ENCODE measurements around the gene ZNF423. TPM values are rescaled to one million over a fixed set of nuclear protein-coding genes. Genes with fewer than 3 reads are reported as not detected.

ZNF423 gene
- polyA plus RNA-seq, 1 donor from 2014 or later: 4.5 TPM

DNA sequence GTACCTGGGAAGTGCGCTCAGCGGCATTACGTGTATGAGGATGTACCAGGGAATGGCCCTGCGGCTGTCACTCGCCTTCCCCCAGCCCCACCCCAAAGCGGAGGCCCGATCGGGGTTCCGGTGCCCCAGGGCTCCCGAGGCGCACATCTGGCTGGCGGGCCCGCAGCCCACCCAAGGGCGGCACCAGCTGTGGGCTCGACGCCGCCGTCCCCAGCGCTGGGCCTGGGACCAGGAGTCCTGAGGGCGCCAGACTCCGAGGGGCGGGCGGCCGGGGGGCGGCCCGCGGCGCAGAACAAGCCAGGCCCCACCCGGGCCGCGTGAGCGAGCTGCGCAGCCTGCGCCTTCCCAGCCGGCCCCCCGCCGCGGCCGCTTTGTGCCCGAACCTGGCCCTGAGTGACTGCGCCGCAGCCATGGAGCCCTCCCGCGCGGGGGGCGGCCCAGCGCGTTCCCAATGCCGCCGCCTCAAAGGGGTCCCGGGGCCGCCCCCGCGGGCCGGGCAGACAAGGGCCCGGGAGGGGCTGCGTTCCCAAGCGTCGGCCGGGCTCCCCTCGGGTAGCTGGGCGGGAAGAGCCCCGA, 17.4 kb downstream of the ZNF423 start:
- Histone ChIP-seq H3F3A (ENCODE audit: insufficient read depth, low read length, poor library complexity, severe bottlenecking) (no peaks in the 10 kb centered on the region), H3K27me3 (ENCODE audit: insufficient read depth, low read depth, low read length) (no peaks in the 10 kb centered on the region), H3K9me2 (ENCODE audit: insufficient read depth, low read length) (no peaks in the 10 kb centered on the region), H2AFZ (ENCODE audit: low read depth, low read length) (no peak overlapping the region), H4K20me1 (ENCODE audit: insufficient read depth) (no peaks in the 10 kb centered on the region), H3K4me3 (ENCODE audit: low read length) (no peak overlapping the region), H3K79me2 (replicated peaks; ENCODE audit: insufficient read depth, low read length) (peaks cover 64% of the 10 kb centered on the region), H3K36me3 (ENCODE audit: insufficient read depth, low read length) (no peaks in the 10 kb centered on the region), H3K4me2 (ENCODE audit: low read length) (no peak overlapping the region), H3K9me3 (ENCODE audit: low read length) (no peaks in the 10 kb centered on the region), H3K9ac (ENCODE audit: low read length) (no peak overlapping the region), H3K27ac (ENCODE audit: low read length) (no peak overlapping the region)
- TF ChIP-seq, protein P1, sequence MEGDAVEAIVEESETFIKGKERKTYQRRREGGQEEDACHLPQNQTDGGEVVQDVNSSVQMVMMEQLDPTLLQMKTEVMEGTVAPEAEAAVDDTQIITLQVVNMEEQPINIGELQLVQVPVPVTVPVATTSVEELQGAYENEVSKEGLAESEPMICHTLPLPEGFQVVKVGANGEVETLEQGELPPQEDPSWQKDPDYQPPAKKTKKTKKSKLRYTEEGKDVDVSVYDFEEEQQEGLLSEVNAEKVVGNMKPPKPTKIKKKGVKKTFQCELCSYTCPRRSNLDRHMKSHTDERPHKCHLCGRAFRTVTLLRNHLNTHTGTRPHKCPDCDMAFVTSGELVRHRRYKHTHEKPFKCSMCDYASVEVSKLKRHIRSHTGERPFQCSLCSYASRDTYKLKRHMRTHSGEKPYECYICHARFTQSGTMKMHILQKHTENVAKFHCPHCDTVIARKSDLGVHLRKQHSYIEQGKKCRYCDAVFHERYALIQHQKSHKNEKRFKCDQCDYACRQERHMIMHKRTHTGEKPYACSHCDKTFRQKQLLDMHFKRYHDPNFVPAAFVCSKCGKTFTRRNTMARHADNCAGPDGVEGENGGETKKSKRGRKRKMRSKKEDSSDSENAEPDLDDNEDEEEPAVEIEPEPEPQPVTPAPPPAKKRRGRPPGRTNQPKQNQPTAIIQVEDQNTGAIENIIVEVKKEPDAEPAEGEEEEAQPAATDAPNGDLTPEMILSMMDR (IDR thresholded peaks at IDR 0.05; ENCODE audit: poor library complexity, severe bottlenecking): no peak
- TF ChIP-seq EP300 (conservative IDR thresholded peaks at IDR 0.05; ENCODE audit: poor library complexity, severe bottlenecking): no peak
- no peak for TF ChIP-seq SMC3 (conservative IDR thresholded peaks at IDR 0.05; ENCODE audit: poor library complexity)
- no peak for TF ChIP-seq EZH2 (IDR thresholded peaks at IDR 0.05; ENCODE audit: borderline replicate concordance, insufficient read depth, low read length, poor library complexity, severe bottlenecking)
- no peak for TF ChIP-seq MXI1 (conservative IDR thresholded peaks at IDR 0.05; ENCODE audit: poor library complexity, severe bottlenecking)

DNA sequence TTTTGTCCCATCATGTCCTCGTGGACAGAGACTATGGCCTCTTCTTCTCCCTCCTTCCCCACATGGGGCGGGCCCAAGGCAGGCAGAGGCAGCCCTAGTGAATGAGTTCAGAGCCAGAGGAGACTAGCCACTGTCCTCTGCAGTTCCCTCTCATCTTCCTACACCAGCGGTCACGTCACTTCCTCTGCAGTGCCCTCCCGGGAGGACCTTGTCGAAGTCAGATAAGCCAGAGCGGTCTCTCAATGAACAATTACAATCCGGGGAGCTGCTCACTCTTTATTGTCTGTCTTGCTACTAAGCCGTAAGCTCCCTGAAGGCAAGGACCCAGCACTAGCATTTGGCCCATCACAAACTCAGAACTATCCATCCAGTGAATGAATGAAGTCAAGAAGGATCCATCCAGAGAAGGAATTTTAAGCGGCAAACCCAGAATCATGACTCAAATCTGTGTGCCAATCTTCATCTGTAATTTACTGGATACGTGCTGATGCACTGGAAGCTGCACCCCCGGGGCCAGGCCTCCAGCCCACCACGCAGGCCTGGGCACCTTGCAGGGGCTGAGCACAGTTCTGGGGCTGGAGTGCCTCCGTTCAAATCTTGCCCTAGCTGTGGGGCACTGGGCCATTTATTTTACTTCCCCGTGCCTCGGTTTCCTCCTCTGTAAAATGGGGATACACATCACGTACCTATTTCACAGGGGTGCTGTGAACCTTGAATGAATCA, 18.1 kb downstream of the ZNF423 start:
- H3K4me3 ChIP-seq (ENCODE audit: low read length): no peak overlapping the region
- peaks cover 71% of the 10 kb centered on the region for H3K79me2 ChIP-seq (replicated peaks; ENCODE audit: insufficient read depth, low read length)
- H3F3A ChIP-seq (ENCODE audit: insufficient read depth, low read length, poor library complexity, severe bottlenecking): no peaks in the 10 kb centered on the region
- TF ChIP-seq EP300 (conservative IDR thresholded peaks at IDR 0.05; ENCODE audit: poor library complexity, severe bottlenecking) (no peak), MXI1 (conservative IDR thresholded peaks at IDR 0.05; ENCODE audit: poor library complexity, severe bottlenecking) (no peak), RAD21 (conservative IDR thresholded peaks at IDR 0.05) (no peak), TAF1 (IDR thresholded peaks at IDR 0.05; ENCODE audit: low read depth) (no peak), POLR2AphosphoS5 (IDR thresholded peaks at IDR 0.05) (no peak), EZH2 (IDR thresholded peaks at IDR 0.05; ENCODE audit: borderline replicate concordance, insufficient read depth, low read length, poor library complexity, severe bottlenecking) (no peak), SMC3 (conservative IDR thresholded peaks at IDR 0.05; ENCODE audit: poor library complexity) (no peak)
- TF ChIP-seq, protein P1 (IDR thresholded peaks at IDR 0.05; ENCODE audit: poor library complexity, severe bottlenecking): no peak
- TF ChIP-seq, protein P2, sequence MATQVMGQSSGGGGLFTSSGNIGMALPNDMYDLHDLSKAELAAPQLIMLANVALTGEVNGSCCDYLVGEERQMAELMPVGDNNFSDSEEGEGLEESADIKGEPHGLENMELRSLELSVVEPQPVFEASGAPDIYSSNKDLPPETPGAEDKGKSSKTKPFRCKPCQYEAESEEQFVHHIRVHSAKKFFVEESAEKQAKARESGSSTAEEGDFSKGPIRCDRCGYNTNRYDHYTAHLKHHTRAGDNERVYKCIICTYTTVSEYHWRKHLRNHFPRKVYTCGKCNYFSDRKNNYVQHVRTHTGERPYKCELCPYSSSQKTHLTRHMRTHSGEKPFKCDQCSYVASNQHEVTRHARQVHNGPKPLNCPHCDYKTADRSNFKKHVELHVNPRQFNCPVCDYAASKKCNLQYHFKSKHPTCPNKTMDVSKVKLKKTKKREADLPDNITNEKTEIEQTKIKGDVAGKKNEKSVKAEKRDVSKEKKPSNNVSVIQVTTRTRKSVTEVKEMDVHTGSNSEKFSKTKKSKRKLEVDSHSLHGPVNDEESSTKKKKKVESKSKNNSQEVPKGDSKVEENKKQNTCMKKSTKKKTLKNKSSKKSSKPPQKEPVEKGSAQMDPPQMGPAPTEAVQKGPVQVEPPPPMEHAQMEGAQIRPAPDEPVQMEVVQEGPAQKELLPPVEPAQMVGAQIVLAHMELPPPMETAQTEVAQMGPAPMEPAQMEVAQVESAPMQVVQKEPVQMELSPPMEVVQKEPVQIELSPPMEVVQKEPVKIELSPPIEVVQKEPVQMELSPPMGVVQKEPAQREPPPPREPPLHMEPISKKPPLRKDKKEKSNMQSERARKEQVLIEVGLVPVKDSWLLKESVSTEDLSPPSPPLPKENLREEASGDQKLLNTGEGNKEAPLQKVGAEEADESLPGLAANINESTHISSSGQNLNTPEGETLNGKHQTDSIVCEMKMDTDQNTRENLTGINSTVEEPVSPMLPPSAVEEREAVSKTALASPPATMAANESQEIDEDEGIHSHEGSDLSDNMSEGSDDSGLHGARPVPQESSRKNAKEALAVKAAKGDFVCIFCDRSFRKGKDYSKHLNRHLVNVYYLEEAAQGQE (IDR thresholded peaks at IDR 0.05; ENCODE audit: borderline replicate concordance): no peak
- H3K9me3 ChIP-seq (ENCODE audit: low read length): no peaks in the 10 kb centered on the region
- H2AFZ ChIP-seq (ENCODE audit: low read depth, low read length): no peak overlapping the region
- H3K27ac ChIP-seq (ENCODE audit: low read length): no peak overlapping the region
- no peak overlapping the region for H3K4me2 ChIP-seq (ENCODE audit: low read length)
- no peaks in the 10 kb centered on the region for H3K36me3 ChIP-seq (ENCODE audit: insufficient read depth, low read length)
- H3K9ac ChIP-seq (ENCODE audit: low read length): no peak overlapping the region
- no peaks in the 10 kb centered on the region for H3K27me3 ChIP-seq (ENCODE audit: insufficient read depth, low read depth, low read length)
- H4K20me1 ChIP-seq (ENCODE audit: insufficient read depth): no peaks in the 10 kb centered on the region
- no peaks in the 10 kb centered on the region for H3K9me2 ChIP-seq (ENCODE audit: insufficient read depth, low read length)
